Measurements from ENCODE around the gene PEBP1.
A peak's percentile ranks its signal among the peaks of the same experiment; 100 is the strongest.
"Not testable (repeated sequence)": the region's sequence is repeated elsewhere in the genome, so short reads cannot be mapped to it uniquely, and the experiment has no call there.

PEBP1 gene

DNA sequence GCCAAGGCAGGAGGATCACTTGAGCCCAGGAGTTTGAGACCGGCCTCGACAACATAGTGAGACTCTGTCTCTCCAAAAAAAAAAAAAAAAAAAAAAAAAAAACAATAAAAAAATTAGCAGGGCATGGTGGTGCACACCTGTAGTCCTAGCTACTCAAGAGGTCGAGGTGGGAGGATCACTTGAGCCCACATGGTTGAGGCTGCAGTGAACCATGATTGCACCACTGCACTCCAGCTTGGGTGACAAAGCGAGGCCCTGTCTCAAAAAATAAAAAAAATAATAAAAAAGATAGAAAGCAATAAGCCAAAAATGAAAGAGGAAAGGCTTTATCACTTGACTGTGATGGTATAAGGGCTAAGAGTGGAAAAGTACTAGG is 10.2 kb upstream of the PEBP1 start:
- ChIA-PET CTCF (interaction anchor here (8.4 kb wide), 1 partner anchor 251 kb away, joined by 118 read pairs; the partner anchor contains the start of gene SUDS3), POLR2A (no interaction called here)
- TF ChIP-seq, protein P1, sequence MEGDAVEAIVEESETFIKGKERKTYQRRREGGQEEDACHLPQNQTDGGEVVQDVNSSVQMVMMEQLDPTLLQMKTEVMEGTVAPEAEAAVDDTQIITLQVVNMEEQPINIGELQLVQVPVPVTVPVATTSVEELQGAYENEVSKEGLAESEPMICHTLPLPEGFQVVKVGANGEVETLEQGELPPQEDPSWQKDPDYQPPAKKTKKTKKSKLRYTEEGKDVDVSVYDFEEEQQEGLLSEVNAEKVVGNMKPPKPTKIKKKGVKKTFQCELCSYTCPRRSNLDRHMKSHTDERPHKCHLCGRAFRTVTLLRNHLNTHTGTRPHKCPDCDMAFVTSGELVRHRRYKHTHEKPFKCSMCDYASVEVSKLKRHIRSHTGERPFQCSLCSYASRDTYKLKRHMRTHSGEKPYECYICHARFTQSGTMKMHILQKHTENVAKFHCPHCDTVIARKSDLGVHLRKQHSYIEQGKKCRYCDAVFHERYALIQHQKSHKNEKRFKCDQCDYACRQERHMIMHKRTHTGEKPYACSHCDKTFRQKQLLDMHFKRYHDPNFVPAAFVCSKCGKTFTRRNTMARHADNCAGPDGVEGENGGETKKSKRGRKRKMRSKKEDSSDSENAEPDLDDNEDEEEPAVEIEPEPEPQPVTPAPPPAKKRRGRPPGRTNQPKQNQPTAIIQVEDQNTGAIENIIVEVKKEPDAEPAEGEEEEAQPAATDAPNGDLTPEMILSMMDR (IDR thresholded peaks at IDR 0.05; ENCODE audit: control extremely low read depth, extremely low read depth, low read depth, missing control alignments), result no peak
- no peak for DNase-seq (ENCODE audit: extremely low spot score)

DNA sequence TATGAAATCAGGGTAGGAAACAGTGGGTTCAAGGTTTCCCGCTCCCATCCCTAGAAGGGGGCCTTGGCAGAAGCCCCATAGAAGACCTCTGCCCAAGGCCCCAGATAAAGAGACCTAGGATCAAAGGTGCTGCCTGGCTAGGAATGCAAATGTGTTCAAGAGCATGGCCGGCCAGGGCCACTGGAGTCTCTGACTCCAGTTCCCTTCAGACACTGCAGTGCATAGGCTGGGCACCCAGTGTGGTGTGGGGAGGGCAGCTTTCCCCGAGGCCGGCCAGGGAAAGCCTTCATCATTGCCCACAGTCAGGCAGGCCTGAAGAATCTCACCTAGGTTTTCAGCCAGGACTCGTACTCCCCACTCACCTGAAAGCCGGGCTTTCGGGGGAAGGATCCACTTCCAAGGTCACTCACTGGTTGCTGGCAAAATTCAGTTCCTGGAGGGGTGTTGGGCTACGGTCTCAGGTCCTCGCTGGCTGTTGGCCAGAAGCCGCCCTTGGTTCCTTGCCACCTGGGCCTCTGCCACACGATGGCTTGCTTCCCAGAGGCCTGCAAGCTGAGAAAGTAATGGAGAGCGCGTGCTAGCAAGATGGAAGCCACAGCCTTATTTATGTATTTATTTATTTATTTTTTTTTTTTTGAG is 9.7 kb upstream of the PEBP1 start:
- DNase-seq (ENCODE audit: extremely low spot score), result no peak

DNA sequence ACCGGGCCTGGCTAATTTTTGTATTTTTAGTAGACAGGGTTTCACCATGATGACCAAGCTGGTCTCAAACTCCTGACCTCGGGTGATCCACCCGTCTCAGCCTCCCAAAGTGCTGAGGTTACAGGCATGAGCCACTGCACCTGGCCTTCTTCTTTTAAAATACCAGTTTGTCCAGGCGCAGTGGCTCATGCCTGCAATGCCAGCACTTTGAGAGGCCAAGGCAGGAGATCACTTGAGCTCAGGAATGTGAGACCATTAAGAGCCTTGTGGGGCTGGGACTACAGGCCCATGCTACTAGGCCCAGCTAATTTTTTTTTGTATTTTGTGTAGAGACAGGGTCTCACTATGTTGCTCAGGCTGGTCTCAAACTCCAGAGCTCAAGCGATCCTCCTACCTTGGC is 8.1 kb upstream of the PEBP1 start:
- CTCF ChIA-PET, result interaction anchor here (1.2 to 1.7 kb wide), 5 partner anchors 8 to 251 kb away, joined by 3 to 6 read pairs (median 4); partner anchors contain the start of gene SUDS3
- POLR2A ChIA-PET, result no interaction called here
- TF ChIP-seq, protein P1 (IDR thresholded peaks at IDR 0.05; ENCODE audit: control extremely low read depth, extremely low read depth, low read depth, missing control alignments), result no peak
- no peak for DNase-seq (ENCODE audit: extremely low spot score)

More for the DNA sequence above, 9.7 kb upstream of the PEBP1 start:
- POLR2A ChIA-PET, result no interaction called here
- TF ChIP-seq, protein P1 (IDR thresholded peaks at IDR 0.05; ENCODE audit: control extremely low read depth, extremely low read depth, low read depth, missing control alignments), result no peak
- CTCF ChIA-PET, result interaction anchor here (8.4 kb wide), 1 partner anchor 251 kb away, joined by 118 read pairs; the partner anchor contains the start of gene SUDS3

DNA sequence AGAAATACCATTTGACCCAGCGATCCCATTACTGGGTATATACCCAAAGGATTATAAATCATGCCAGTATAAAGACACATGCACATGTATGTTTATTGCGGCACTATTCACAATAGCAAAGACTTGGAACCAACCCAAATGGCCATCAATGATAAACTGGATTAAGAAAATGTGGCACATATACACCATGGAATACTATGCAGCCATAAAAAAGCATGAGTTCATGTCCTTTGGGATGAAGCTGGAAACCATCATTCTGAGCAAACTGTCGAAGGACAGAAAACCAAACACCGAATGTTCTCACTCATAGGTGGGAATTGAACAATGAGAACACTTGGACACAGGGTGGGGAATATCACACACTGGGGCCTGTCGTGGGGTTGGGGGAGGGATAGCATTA is 6.5 kb upstream of the PEBP1 start:
- CTCF ChIA-PET; POLR2A ChIA-PET; DNase-seq (ENCODE audit: extremely low spot score): not testable (repeated sequence)

DNA sequence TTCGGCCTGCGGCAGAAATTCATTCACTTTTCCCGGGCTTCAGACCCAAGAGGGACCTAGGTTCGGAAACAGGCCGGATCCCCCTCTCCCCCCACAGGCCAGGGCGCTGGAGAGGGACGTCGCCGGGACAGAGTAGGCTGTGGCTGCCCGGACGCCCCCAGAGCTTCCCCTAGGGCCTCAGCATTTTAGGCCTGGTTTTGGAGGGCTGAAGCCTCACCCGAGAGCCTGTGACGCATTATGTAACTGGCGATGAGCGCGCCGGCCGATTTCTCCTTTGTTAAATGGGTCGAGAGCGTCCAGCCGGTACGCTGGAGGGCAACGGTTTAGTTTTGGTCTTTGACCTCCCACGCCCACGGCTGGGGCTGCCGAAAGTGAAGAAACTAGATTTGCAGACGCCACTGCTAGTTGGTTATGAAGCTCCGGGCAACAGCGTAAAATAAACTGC is 657 bp downstream of the PEBP1 start:
- CTCF ChIA-PET, result interaction anchor here (1.4 to 8.7 kb wide), 8 partner anchors 12 to 261 kb away, joined by 3 to 56 read pairs (median 6); partner anchors contain the start of gene SUDS3
- DNase-seq (ENCODE audit: extremely low spot score), result peak; percentile 69
- POLR2A ChIA-PET, result interaction anchor here (1.1 to 1.4 kb wide), 2 partner anchors 236 to 240 kb away, joined by 3 read pairs; partner anchors contain the start of genes SUDS3 and TAOK3
- TF ChIP-seq, protein P1 (IDR thresholded peaks at IDR 0.05; ENCODE audit: control extremely low read depth, extremely low read depth, low read depth, missing control alignments), result no peak

DNA sequence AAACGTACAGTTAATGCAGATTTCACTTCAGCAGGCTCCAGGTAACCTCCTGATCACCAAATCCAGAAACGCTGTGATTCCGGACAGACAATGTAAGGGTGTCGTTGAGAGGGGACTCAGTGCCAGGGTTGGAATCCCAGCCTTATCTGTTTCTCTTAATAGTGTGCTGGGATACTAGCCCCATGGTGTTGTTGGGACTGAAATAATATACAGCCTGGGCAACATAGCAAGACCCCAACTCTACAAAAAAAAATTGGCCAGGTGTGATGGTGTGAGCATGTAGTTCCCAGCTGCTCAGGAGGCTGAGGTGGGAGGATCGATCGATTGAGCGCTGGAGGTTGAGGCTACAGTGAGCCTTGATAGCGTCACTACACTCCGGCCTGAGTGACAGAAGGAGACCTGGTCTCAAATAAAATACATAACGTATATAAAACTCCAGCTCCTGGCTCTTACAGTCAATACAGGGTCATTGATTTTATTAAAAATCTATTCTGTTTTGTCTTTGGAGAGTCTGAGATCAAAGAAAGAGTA is 1.3 kb downstream of the PEBP1 start:
- ChIA-PET CTCF (interaction anchor here (1.1 to 8.7 kb wide), 7 partner anchors 11 to 262 kb away, joined by 3 to 56 read pairs (median 6); partner anchors contain the start of gene SUDS3), POLR2A (interaction anchor here (0.6 to 1.1 kb wide), 2 partner anchors 9 to 235 kb away, joined by 3 to 6 read pairs; partner anchors contain the start of gene TAOK3)
- DNase-seq (ENCODE audit: extremely low spot score), result no peak
- TF ChIP-seq, protein P1 (IDR thresholded peaks at IDR 0.05; ENCODE audit: control extremely low read depth, extremely low read depth, low read depth, missing control alignments), result no peak

DNA sequence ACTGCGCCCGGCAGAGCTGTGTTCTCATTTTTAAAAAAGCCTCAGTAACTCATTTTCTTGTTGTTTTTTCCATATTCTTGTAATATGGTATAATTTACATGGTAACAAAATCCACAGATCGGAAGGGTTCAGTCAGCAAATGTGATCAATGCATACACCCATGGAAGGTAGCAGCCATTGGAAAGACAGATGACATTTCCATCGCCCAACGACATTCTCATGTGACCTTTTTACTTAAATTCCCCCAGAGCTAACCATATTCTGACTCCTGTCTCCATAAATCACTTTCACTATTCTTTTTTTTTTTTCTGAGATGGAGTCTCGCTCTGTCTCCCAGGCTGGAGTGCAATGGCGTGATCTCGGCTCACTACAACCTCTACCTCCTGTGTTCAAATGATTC is 4.9 kb downstream of the PEBP1 start:
- ChIA-PET CTCF (interaction anchor here (1.0 to 8.7 kb wide), 4 partner anchors 20 to 237 kb away, joined by 3 to 56 read pairs (median 8); partner anchors contain the start of gene SUDS3), POLR2A (no interaction called here)

More for the DNA sequence above, 4.9 kb downstream of the PEBP1 start:
- TF ChIP-seq, protein P1 (IDR thresholded peaks at IDR 0.05; ENCODE audit: control extremely low read depth, extremely low read depth, low read depth, missing control alignments), result no peak
- DNase-seq (ENCODE audit: extremely low spot score), result no peak
